WI38 (cell line): Measurements from ENCODE around the gene SPTLC3.

Experiments used
- H3K4me3 ChIP-seq: 2 replicates; pipeline ENCODE4 v1.5.1; 2011; ENCODE audit warnings: low read depth, mild to moderate bottlenecking, control low read depth, low read length
- TF ChIP-seq, protein P1 (sequence below): IDR thresholded peaks from 2 replicates; pipeline ENCODE4 v1.5.1; 2012; ENCODE audit warnings: low read depth, mild to moderate bottlenecking, control low read depth, low read length

The SPTLC3 gene

DNA sequence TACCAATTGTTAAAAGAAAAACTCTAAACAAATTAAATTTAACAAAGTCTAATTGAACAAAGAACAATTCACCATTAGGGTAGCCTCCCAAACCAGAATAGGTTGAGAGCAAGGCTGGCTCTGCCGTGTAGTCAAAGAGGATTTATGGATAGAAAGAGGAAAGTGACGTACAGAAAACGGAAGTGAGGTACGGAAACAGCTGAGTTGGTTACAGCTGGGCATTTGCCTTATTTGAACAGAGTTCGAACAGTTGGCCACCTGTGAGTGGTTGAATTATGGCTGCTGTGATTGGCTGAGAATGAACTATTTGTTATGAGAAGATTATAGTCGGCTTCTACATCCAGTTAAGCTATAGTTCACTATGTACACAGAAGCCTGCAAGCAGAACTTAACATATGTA lies 193.8 kb downstream of the SPTLC3 start:
- TF ChIP-seq, protein P1, sequence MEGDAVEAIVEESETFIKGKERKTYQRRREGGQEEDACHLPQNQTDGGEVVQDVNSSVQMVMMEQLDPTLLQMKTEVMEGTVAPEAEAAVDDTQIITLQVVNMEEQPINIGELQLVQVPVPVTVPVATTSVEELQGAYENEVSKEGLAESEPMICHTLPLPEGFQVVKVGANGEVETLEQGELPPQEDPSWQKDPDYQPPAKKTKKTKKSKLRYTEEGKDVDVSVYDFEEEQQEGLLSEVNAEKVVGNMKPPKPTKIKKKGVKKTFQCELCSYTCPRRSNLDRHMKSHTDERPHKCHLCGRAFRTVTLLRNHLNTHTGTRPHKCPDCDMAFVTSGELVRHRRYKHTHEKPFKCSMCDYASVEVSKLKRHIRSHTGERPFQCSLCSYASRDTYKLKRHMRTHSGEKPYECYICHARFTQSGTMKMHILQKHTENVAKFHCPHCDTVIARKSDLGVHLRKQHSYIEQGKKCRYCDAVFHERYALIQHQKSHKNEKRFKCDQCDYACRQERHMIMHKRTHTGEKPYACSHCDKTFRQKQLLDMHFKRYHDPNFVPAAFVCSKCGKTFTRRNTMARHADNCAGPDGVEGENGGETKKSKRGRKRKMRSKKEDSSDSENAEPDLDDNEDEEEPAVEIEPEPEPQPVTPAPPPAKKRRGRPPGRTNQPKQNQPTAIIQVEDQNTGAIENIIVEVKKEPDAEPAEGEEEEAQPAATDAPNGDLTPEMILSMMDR, result no peak
- H3K4me3 ChIP-seq, result no peak overlapping the region

DNA sequence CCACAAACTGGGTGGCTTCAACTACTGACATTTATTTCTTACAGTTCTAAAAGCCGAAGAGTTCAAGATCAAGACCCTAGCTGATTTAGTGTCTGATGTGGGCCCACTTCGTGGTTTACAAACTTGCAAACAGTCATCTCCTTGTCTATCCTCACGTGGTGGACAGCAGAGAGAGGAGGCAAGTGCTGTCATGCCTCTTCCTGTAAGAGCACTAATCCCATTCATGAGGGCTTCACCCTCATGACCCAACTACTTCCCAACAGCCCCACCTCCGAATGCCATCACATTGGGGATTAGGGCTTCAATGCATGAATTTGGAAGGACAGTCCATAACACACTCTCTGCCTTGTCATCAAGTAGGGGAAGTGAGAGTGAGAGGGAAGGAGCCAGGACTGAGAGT lies 196.7 kb downstream of the SPTLC3 start:
- TF ChIP-seq, protein P1, result no peak
- no peak overlapping the region for H3K4me3 ChIP-seq

DNA sequence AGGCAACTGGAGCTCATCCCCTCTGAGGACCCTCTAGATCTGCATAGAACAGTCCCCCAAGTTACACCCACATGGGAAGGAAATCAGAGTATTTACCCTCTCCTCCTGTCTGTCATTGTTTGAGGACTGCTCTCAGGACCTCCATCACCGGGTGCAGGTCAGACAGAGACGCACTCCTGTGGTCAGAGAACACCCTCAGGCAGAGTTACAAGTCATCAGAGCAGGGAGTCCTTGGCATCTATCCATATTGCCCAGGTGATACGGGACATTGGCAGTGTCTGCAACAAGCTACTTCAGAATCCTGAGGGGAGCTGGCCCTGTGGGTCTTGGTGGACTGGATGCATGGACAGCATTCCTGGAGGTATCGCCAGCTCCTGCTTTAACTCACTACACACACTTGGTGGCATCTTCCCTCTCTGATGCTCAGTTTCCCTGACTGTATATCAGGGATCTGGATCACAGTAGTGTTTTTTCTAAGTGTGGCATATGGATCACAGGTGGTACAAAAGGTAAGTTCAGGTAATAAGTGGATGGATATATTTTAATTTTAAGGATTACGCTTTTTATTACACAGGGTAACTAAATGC lies 197.2 kb downstream of the SPTLC3 start:
- TF ChIP-seq, protein P1, result no peak
- H3K4me3 ChIP-seq, result no peak overlapping the region

DNA sequence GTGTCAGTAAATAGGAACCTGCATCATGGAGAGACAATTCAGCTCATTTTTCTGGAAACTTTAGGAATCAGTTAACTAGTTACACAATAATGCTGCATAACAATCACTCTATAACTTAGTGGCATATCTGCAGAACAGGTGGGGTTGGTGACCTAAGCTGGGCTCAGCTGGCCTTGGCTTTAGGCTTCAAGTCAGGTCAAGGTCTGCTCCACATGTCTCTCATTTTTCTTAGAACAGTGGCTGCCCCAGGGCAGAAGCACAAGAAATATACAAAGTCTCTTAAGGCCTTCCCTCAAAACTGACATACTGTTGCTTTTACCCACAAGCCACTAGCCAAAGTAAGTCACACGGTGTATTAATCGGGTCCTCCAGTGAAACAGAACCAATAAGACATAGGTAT lies 198.2 kb downstream of the SPTLC3 start:
- TF ChIP-seq, protein P1, result no peak

DNA sequence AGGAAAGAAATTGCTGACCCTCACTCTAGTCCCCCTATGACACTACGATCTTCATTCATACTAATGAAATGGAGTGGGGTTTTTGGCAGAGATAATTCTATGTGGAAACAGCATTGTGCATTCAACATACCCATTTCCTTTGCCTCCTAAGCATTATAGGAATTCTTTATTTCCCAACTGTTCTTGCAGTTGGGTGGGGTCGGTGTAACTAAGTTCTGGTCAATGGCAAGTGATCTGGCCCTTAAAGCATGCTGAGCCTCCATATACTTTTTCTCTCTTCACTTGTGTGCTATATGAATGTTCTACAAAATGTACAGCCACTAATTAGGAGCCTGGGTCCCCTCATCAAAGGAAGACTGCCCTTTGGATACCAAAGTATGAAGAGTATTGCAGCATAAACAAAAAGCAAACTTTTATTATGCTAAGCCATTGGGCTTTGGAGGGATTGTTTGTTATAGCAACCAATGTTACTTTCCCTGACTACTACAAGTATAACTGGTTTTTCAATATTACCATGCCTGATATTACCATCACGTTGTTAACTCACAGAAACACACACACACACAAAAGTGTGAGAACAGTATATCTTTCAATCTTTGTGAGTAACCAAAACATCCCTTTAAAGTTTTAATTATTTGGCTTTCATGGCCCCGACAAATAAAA lies 203.3 kb downstream of the SPTLC3 start:
- no peak overlapping the region for H3K4me3 ChIP-seq
- TF ChIP-seq, protein P1, result no peak

More for the DNA sequence above, 198.2 kb downstream of the SPTLC3 start:
- H3K4me3 ChIP-seq, result no peak overlapping the region

DNA sequence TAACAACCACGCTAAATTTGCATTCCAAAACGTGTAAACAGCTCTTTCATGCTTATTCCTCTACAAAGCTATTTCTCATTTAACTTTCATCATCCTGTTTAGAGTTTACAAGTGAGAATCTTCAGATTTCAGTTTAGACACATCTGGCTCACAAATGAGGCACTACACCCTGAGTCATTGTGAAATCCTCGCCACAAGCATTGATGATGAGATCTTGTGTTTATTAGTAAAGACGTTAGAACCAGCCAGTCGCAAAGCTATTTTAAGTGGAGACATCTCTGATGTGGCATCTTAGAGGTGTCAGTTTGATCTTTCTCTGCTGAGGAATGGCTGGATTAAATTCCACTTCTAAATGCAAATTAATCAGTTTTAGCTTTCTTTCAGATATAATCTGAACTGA lies 204.0 kb downstream of the SPTLC3 start:
- TF ChIP-seq, protein P1, result no peak
- no peak overlapping the region for H3K4me3 ChIP-seq

DNA sequence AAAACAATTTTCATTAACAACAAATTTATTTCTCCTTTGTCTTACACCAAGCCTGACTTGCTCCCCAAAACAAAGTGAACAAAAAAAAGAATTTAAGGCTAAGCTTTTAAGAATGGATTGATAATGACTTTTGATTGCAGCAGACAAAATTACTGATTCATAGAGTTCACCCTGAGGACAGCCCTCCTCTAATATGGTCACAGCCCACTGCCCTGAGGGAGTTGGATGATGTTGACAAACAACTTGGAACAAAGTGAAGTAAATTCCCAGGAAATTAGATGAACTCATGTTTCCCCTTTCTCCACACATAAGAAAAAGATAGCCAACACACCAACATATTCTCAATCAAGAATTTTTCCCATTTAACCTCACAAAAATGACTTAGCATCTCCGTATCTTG lies 204.6 kb downstream of the SPTLC3 start:
- TF ChIP-seq, protein P1, result no peak
- no peak overlapping the region for H3K4me3 ChIP-seq
